Neural cell (in vitro differentiated cells): ENCODE results near the gene RELT. TPM values are rescaled to one million over a fixed set of nuclear protein-coding genes. Genes with fewer than 3 reads are reported as not detected.

ENCODE experiments used
- H2AFZ ChIP-seq: fragments of 200-600, 300-800 bp; sonication (generic), shearing (Covaris generic); 2 replicates; pipeline ENCODE4 v1.6.0; 2014; ENCODE audit warnings: low read depth, mild to moderate bottlenecking, antibody characterized with exemption, low read length, moderate library complexity
- H3F3A ChIP-seq: fragments of 200-600 bp; shearing (Covaris generic); 2 replicates; pipeline ENCODE4 v1.6.1; 2016; ENCODE audit warnings: mild to moderate bottlenecking, moderate library complexity, mixed read lengths, antibody characterized with exemption, low read length; ENCODE audit not compliant: insufficient read depth, poor library complexity, severe bottlenecking
- H3K27ac ChIP-seq: fragments of 200-600, 300-800 bp; sonication (generic), shearing (Covaris generic); 2 replicates; pipeline ENCODE4 v1.5.1; 2014; ENCODE audit warnings: mild to moderate bottlenecking, low read length, moderate library complexity
- H3K27me3 ChIP-seq: fragments of 300-800, 200-600 bp; sonication (generic), shearing (Covaris generic); 2 replicates; pipeline ENCODE4 v1.6.0; 2014; ENCODE audit warnings: mild to moderate bottlenecking, low read depth, low read length, moderate library complexity; ENCODE audit not compliant: insufficient read depth
- H3K36me3 ChIP-seq: fragments of 300-800, 200-600 bp; sonication (generic), shearing (Covaris generic); 2 replicates; pipeline ENCODE4 v1.5.1; 2014; ENCODE audit warnings: mild to moderate bottlenecking, antibody characterized with exemption, low read length, moderate library complexity; ENCODE audit not compliant: insufficient read depth
- H3K4me2 ChIP-seq: fragments of 300-800, 200-600 bp; sonication (generic), shearing (Covaris generic); 2 replicates; pipeline ENCODE4 v1.6.0; 2014; ENCODE audit warnings: mild to moderate bottlenecking, low read length
- H3K4me3 ChIP-seq: fragments of 300-800, 200-600 bp; sonication (generic), shearing (Covaris generic); 2 replicates; pipeline ENCODE4 v1.5.1; 2014; ENCODE audit warnings: mild to moderate bottlenecking, low read length, moderate library complexity
- H3K79me2 ChIP-seq: fragments of 200-600 bp; shearing (Covaris generic); replicated peaks from 2 replicates; pipeline ENCODE4 v1.6.0; 2014; ENCODE audit warnings: mild to moderate bottlenecking, low read length, moderate library complexity; ENCODE audit not compliant: insufficient read depth
- H3K9ac ChIP-seq: fragments of 300-800, 200-600 bp; sonication (generic), shearing (Covaris generic); 2 replicates; pipeline ENCODE4 v1.6.1; 2016; ENCODE audit warnings: mild to moderate bottlenecking, low read length, mixed read lengths
- H3K9me2 ChIP-seq: fragments of 200-600 bp; shearing (Covaris generic); 2 replicates; pipeline ENCODE4 v1.6.1; 2016; ENCODE audit warnings: mild to moderate bottlenecking, low read length, mixed read lengths; ENCODE audit not compliant: insufficient read depth
- H3K9me3 ChIP-seq: fragments of 200-600, 300-800 bp; sonication (generic), shearing (Covaris generic); 2 replicates; pipeline ENCODE4 v1.6.1; 2016; ENCODE audit warnings: mild to moderate bottlenecking, mixed run types, low read length, moderate library complexity, mixed read lengths
- H4K20me1 ChIP-seq: fragments of 200-600 bp; shearing (Covaris generic); 2 replicates; pipeline ENCODE4 v1.6.1; 2016; ENCODE audit warnings: mild to moderate bottlenecking, mixed run types; ENCODE audit not compliant: insufficient read depth
- EP300 ChIP-seq: fragments of 450-650 bp; conservative IDR thresholded peaks from 2 replicates; pipeline ENCODE4 v1.6.1; 2014; ENCODE audit warnings: antibody characterized with exemption, mild to moderate bottlenecking, moderate library complexity; ENCODE audit not compliant: poor library complexity, severe bottlenecking
- EZH2 ChIP-seq: fragments of 200-600, 300-800 bp; shearing (Covaris generic), sonication (generic); IDR thresholded peaks from 2 replicates; pipeline ENCODE4 v1.6.1; 2014; ENCODE audit warnings: antibody characterized with exemption, low read length, borderline replicate concordance, mild to moderate bottlenecking; ENCODE audit not compliant: insufficient read depth, poor library complexity, severe bottlenecking
- MXI1 ChIP-seq: fragments of 450-650 bp; conservative IDR thresholded peaks from 2 replicates; pipeline ENCODE4 v1.6.1; 2014; ENCODE audit warnings: antibody characterized with exemption, mild to moderate bottlenecking; ENCODE audit not compliant: poor library complexity, severe bottlenecking
- POLR2AphosphoS5 ChIP-seq: IDR thresholded peaks from 2 replicates; pipeline ENCODE4 v1.6.1; 2012
- RAD21 ChIP-seq: fragments of 450-650 bp; conservative IDR thresholded peaks from 2 replicates; pipeline ENCODE4 v1.6.1; 2014; ENCODE audit warnings: antibody characterized with exemption, mild to moderate bottlenecking, moderate library complexity
- SMC3 ChIP-seq: fragments of 450-650 bp; conservative IDR thresholded peaks from 2 replicates; pipeline ENCODE4 v1.6.1; 2014; ENCODE audit warnings: antibody characterized with exemption, mild to moderate bottlenecking, moderate library complexity; ENCODE audit not compliant: poor library complexity
- TAF1 ChIP-seq: IDR thresholded peaks from 2 replicates; pipeline ENCODE4 v1.6.1; 2012; ENCODE audit warnings: low read depth
- polyA plus RNA-seq: library from polyadenylated mRNA; depleted of rRNA; stranded (reverse); fragments of >200 nt; gene quantifications from 2 replicates; pipeline ENCODE4 v1.2.3, GENCODE V29; 2014
- TF ChIP-seq, protein P1 (sequence below): fragments of 450-650 bp; IDR thresholded peaks from 2 replicates; pipeline ENCODE4 v1.5.1; 2014; ENCODE audit warnings: antibody characterized with exemption, mild to moderate bottlenecking, moderate library complexity; ENCODE audit not compliant: poor library complexity, severe bottlenecking
- TF ChIP-seq, protein P2 (sequence below): IDR thresholded peaks from 2 replicates; pipeline ENCODE4 v1.6.1; 2012; ENCODE audit warnings: borderline replicate concordance

Gene RELT
- polyA plus RNA-seq, 1 donor from 2014 or later = 12.4 TPM

DNA sequence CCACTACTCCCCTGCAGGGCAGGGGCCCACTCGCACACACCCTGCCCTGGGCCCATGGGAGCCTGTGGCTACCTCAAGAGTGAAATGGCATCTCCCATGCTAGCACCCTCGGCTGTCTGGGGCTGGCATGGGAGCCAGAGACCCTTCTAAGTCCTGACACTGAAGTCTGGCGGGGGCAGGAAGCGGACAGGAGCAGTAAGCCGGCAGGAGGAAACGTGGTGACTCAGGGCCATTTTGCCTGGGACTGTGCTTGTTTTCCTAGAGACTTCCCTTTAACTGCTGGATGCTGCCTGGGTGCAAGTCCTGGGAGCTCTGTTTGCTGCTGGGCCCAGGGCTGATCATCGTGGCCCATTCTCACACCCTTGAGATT is 16.8 kb downstream of the RELT start:
- Histone ChIP-seq H3K9ac (no peak overlapping the region), H3K4me2 (no peak overlapping the region), H4K20me1 (no peaks in the 10 kb centered on the region), H3K9me2 (no peaks in the 10 kb centered on the region), H3K4me3 (no peak overlapping the region), H3K79me2 (no peaks in the 10 kb centered on the region), H3K9me3 (no peaks in the 10 kb centered on the region), H3K36me3 (no peaks in the 10 kb centered on the region), H3K27ac (no peak overlapping the region), H3F3A (no peaks in the 10 kb centered on the region), H3K27me3 (no peaks in the 10 kb centered on the region), H2AFZ (no peak overlapping the region)
- no peak for TF ChIP-seq MXI1
- TF ChIP-seq TAF1 = no peak
- TF ChIP-seq, protein P1, sequence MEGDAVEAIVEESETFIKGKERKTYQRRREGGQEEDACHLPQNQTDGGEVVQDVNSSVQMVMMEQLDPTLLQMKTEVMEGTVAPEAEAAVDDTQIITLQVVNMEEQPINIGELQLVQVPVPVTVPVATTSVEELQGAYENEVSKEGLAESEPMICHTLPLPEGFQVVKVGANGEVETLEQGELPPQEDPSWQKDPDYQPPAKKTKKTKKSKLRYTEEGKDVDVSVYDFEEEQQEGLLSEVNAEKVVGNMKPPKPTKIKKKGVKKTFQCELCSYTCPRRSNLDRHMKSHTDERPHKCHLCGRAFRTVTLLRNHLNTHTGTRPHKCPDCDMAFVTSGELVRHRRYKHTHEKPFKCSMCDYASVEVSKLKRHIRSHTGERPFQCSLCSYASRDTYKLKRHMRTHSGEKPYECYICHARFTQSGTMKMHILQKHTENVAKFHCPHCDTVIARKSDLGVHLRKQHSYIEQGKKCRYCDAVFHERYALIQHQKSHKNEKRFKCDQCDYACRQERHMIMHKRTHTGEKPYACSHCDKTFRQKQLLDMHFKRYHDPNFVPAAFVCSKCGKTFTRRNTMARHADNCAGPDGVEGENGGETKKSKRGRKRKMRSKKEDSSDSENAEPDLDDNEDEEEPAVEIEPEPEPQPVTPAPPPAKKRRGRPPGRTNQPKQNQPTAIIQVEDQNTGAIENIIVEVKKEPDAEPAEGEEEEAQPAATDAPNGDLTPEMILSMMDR = no peak
- TF ChIP-seq, protein P2, sequence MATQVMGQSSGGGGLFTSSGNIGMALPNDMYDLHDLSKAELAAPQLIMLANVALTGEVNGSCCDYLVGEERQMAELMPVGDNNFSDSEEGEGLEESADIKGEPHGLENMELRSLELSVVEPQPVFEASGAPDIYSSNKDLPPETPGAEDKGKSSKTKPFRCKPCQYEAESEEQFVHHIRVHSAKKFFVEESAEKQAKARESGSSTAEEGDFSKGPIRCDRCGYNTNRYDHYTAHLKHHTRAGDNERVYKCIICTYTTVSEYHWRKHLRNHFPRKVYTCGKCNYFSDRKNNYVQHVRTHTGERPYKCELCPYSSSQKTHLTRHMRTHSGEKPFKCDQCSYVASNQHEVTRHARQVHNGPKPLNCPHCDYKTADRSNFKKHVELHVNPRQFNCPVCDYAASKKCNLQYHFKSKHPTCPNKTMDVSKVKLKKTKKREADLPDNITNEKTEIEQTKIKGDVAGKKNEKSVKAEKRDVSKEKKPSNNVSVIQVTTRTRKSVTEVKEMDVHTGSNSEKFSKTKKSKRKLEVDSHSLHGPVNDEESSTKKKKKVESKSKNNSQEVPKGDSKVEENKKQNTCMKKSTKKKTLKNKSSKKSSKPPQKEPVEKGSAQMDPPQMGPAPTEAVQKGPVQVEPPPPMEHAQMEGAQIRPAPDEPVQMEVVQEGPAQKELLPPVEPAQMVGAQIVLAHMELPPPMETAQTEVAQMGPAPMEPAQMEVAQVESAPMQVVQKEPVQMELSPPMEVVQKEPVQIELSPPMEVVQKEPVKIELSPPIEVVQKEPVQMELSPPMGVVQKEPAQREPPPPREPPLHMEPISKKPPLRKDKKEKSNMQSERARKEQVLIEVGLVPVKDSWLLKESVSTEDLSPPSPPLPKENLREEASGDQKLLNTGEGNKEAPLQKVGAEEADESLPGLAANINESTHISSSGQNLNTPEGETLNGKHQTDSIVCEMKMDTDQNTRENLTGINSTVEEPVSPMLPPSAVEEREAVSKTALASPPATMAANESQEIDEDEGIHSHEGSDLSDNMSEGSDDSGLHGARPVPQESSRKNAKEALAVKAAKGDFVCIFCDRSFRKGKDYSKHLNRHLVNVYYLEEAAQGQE = no peak
- TF ChIP-seq POLR2AphosphoS5 = no peak
- TF ChIP-seq SMC3 = no peak
- TF ChIP-seq EZH2 = no peak
- TF ChIP-seq RAD21 = no peak
- no peak for TF ChIP-seq EP300

DNA sequence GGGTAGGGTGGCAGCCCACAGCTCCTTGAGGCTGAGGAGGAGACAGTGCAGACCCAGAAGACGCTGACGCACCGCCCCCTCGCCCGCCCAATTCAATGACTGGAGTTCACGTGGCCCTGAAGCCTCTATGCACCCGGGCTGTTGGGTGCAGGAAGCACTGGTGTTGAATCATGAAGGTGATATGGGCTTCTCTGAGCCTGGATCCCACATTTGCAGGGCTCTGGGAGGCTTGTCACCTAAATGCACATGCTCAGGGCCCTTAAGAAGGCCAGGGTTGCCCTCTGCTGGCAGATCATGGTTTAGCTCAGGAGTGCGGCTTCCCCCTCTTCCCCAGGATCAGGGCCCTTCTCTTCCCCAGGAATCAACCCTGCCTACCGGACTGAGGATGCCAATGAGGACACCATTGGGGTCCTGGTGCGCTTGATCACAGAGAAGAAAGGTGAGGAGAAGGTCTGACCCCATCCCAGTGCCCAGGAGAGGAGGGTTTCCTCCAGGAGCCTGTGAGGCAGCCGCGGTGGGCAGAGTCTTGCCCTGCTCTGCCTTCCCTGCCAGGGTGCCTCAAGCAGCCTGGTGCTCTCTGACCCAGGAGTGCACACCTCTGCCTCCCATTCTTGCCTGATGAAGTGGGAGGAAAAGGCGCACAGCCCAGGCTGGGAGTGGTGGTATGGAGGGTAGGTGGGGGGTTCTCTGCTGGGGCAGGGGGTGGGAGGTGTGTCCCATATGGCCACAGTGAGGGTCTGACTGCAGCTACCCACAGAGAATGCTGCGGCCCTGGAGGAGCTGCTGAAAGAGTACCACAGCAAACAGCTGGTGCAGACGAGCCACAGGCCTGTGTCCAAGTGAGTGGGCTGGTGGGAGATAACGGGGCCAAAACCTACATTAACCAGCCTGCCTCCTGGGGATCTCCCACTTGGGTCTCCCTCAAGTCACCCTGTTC is 17.5 kb downstream of the RELT start:
- Histone ChIP-seq H3K27me3 (no peaks in the 10 kb centered on the region), H2AFZ (no peak overlapping the region), H3K9ac (peak overlapping the region; percentile 23), H4K20me1 (no peaks in the 10 kb centered on the region), H3K79me2 (no peaks in the 10 kb centered on the region), H3K9me3 (no peaks in the 10 kb centered on the region), H3K9me2 (no peaks in the 10 kb centered on the region), H3F3A (no peaks in the 10 kb centered on the region), H3K27ac (no peak overlapping the region), H3K4me2 (no peak overlapping the region), H3K36me3 (no peaks in the 10 kb centered on the region), H3K4me3 (no peak overlapping the region)
- TF ChIP-seq, protein P1 = peak; percentile 92
- peak; percentile 87 for TF ChIP-seq RAD21
- peak; percentile 88 for TF ChIP-seq SMC3
- TF ChIP-seq TAF1 = no peak
